KOPT-K1 (cell line): Measurements from ENCODE around the gene REX1BD.

Source experiments
- H3K27ac ChIP-seq: fragments of 200-600 bp; sonication (generic); 2 replicates; pipeline ENCODE4 v1.5.1; 2016; ENCODE audit warnings: antibody characterized with exemption, mild to moderate bottlenecking, low read depth, low read length; ENCODE audit not compliant: poor library complexity, severe bottlenecking
- H3K36me3 ChIP-seq: fragments of 200-600 bp; sonication (generic); 2 replicates; pipeline ENCODE4 v1.5.1; 2017; ENCODE audit warnings: antibody characterized with exemption, mild to moderate bottlenecking, low read length, moderate library complexity; ENCODE audit not compliant: insufficient read depth
- H3K9me3 ChIP-seq: fragments of 200-600 bp; sonication (generic); 2 replicates; pipeline ENCODE4 v1.5.1; 2017; ENCODE audit warnings: antibody characterized with exemption, low read length, mild to moderate bottlenecking; ENCODE audit not compliant: insufficient read depth, poor library complexity, severe bottlenecking

The REX1BD gene

DNA sequence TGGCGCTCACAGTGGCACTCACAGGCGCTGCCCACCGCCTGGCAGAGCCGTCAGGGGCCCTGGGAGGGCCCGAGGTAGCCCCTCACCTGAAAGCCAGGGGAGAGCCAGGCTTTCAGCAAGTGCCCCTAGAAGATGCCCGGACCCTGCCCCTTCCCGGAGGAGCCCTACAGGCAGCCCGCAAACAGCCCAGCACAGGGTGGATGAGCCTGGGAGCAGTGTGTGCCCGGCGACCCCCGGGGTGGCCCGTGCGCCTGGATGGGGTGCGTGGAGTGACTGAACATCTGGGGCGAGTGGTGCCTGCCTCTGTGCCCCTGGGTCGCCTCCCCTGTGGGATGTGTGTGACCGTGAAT lies 16.6 kb downstream of the REX1BD start:
- no peaks in the 10 kb centered on the region for H3K36me3 ChIP-seq
- H3K27ac ChIP-seq, result no peak overlapping the region
- H3K9me3 ChIP-seq, result no peaks in the 10 kb centered on the region

DNA sequence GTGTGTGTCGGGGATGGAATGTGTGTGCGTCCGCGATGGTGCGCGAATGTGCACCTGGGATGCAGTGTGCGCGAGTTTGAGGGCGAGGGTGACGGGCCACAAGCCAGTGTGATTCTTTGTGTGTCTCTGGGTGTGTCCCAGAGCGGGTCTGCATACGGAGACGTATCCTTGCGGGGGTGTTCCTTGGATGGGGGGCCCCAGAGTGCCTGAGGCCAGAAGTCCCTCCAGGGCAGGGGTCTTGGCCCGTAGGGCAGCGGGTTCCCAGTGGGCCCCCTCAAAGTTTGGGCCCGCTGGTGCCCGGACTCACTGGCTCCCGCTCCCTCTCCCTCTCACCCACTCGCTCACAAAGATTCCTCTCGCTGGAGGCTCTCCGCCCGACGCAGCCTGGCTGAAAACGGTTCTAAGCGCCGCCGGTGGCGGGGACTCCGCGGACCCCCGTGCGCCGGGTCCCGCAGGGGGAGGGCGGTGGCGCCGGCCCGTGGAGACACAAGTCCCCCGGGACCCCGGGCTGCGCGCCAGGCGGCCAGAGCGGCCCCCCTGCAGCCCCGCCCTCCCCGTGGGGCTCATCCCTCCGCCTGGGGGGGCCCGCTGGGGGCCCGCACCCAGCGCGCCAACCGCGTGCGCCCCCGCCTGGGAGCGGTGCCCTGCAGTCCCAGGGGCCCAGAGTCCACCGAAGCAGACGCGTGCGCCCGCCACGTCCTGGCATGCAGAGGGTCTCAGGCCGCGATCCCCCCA lies 17.1 kb downstream of the REX1BD start:
- Histone ChIP-seq H3K9me3 (no peaks in the 10 kb centered on the region), H3K27ac (no peak overlapping the region), H3K36me3 (no peaks in the 10 kb centered on the region)

- Histone ChIP-seq H3K27ac (no peak within 1 kb of the TSS), H3K36me3 (no peaks in the 10 kb centered on the region), H3K9me3 (no peaks in the 10 kb centered on the region)
Observed at GRCh38 chr19:18606281-18607225, 18.0 kb downstream of the REX1BD start, which contains the start of gene CRLF1. Gene CRLF1 (minus strand): TSS chr19:18606799. CDS start chr19:18606656, 143 bp downstream.

DNA sequence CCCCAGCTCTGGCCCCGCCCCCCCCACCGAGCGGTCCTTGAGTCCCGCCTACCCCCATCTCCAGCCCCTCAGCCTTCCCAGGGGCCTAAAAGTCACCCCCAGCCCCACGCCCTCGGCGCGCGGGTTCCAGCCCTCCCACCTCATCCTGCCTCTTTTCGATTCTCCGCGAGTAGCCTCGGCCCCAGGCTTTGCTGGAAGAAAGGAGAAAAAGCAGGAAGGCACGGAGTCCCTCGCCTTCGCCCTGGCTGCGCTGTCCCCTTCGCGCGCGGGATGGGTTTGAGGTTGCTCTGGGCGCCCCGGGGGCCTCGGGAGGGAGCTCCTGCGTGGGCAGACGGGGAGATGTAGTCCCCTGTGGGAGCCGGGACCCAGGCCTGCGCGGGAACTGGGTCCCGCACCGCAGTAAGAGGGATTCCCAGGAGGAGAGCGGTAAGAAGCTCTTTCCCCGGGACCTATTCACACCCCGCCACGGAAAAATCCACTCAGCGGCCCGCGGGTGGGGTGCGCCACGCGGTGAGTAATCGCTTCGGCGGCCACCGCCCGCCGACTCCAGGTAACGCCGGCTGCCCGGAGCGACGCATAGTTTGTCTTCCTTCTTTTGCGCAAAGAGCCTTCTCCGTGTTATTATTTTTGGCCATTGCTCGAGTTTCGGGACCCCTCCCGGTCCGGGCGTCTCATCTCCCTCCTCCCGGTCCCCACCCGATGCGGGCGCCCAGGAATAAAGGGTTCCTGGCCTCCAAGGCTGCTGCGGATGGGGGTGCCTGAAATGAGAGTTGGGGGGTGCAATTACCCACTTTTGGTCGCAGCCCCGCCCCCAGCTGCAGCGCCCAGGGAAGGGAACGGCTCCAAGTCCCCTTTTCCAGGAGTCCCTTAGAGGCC lies 18.9 kb downstream of the REX1BD start:
- Histone ChIP-seq H3K9me3 (no peaks in the 10 kb centered on the region), H3K27ac (no peak overlapping the region), H3K36me3 (no peaks in the 10 kb centered on the region)

DNA sequence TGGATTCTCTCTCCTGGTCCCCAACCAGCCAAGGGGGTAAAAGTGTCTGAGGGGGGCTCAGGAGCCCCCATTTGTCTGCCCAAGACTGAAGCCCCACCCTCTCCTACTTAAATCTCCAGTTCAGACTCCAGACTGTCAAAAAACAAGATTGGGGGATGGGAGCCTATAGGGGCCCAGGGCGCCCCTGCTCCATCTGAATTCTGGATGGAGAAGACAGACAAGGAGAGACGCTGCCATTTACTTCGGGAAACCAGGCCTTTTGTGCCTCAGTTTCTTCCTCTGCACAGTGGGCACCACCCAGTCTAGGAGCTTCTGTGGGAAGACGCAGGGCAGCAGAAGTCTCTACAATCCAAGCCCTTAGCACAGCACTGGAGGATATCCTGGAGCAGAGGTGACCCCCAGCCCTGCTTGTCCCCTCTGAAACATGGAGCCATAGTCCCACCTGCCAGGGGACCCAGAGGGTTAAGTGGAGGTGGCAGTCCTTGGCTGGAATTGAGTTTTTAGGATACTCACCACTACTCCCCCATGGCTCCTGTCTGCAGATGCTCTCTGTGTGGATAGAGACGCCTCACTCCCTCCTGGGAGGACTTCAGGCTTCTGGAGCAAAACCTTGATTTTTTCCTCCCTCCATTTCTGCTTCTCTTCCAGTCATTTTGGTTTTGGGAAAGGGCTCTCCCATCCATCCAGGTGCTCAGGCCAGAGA lies 19.7 kb downstream of the REX1BD start:
- Histone ChIP-seq H3K27ac (no peak overlapping the region), H3K36me3 (no peaks in the 10 kb centered on the region), H3K9me3 (no peaks in the 10 kb centered on the region)

GRCh38 chr19:18608805-18609716 lies 20.5 kb downstream of the REX1BD start:
- H3K36me3 ChIP-seq, result no peaks in the 10 kb centered on the region
- H3K27ac ChIP-seq, result no peak overlapping the region
- H3K9me3 ChIP-seq, result no peaks in the 10 kb centered on the region

GRCh38 chr19:18609717-18610051 lies 21.1 kb downstream of the REX1BD start:
- Histone ChIP-seq H3K27ac (no peak overlapping the region), H3K36me3 (no peaks in the 10 kb centered on the region), H3K9me3 (no peaks in the 10 kb centered on the region)

DNA sequence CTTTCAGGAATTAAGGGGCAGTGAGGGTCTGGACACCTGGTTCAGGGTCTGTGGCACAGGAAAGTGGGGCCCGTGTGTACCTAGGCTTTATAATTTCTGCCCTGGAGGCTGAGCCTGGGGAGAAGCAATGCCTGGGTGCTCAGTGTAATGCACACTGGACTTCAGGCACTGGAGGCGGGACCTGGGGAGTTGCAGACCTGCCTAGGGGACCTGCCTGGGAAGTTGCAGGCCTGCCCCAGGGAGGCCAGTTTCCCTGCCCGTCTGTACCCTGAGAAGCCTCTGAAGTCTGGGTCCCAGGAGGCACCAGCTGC lies 21.6 kb downstream of the REX1BD start:
- Histone ChIP-seq H3K9me3 (no peaks in the 10 kb centered on the region), H3K36me3 (no peaks in the 10 kb centered on the region), H3K27ac (no peak overlapping the region)

DNA sequence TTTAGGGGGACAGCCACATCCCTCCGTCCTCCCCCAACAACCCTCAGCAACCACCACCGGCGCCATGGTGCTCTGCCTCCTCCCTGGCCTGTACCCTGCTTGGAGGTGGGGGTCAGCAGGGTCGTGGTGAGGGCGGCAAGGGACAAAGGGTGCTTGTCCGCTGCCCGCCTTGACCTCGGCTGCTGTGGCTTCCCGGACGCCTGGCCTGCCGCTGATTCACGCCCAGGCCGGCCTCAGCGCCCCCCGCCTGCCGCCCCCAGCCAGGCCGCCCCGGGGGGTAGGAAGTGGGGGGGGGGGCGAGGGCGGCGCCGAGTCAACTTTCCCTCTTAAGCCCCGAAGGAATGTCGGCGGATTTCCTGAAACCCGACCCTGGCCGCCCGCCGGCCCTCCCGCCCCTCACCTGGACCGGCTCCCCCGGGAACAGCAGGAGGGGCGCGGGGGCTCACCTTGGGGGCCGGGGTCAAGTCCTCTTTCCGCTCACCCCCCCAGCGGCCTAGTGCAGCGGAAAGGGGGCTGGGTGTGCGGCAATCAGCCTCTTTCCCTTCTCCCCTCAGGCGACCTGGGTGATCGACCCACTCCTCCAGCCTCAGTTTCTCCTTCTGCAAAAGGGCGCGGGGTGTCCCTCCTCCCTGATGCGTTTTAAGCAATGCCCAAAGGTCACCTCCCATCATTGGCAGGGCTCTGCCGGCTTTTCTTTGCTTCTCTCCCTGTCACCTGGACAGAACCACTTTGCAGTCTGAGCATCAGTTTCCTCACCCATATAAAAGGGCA lies 22.1 kb downstream of the REX1BD start:
- Histone ChIP-seq H3K36me3 (no peaks in the 10 kb centered on the region), H3K27ac (no peak overlapping the region), H3K9me3 (no peaks in the 10 kb centered on the region)

DNA sequence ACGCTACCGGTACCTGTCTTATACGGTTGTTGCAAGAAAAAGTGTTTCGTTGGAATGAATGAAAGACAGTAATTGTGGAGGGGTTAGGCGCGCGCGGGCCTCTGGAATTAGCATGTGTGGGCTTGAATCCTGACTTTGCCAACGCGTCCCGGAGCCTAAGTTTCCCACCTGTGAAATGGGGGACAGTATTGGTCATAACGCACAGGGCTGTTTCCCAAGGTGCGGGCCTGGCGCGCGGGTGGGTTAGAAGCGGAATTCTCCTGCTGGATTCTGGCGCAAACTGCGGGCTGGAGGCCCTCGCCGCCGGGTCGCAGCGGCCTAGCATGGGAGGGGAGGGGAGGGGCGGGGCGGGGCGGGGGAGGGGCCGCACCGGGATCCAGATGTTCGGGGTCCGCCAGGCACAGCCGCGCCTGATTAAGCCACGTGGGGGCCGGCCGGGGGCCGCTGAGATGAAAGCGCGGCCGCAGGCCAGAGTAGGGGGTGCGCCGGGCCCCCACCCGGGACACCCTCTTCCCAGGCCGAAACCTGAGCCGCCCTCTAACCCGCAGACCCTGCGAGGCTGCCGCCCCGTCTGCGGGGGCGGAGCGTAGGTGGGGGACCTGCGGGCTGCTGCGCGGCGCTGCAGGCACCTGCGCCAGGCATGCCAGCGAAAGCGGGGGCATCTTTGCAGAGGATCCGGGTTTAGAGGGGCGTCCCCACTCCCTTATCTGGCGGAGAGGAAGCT lies 22.9 kb downstream of the REX1BD start:
- Histone ChIP-seq H3K27ac (no peak overlapping the region), H3K36me3 (no peaks in the 10 kb centered on the region), H3K9me3 (no peaks in the 10 kb centered on the region)

- Histone ChIP-seq H3K9me3 (no peaks in the 10 kb centered on the region), H3K27ac (no peak overlapping the region), H3K36me3 (no peaks in the 10 kb centered on the region)
Observed at GRCh38 chr19:18612051-18612771, 23.6 kb downstream of the REX1BD start.

GRCh38 chr19:18612772-18613588 lies 24.4 kb downstream of the REX1BD start, which contains the start of gene TMEM59L:
Gene TMEM59L (plus strand): TSS chr19:18612870. CDS start chr19:18612959, 89 bp downstream.
- H3K9me3 ChIP-seq, result no peaks in the 10 kb centered on the region
- H3K36me3 ChIP-seq, result no peaks in the 10 kb centered on the region
- no peak within 1 kb of the TSS for H3K27ac ChIP-seq
